Calu3 (cell line): Measurements from ENCODE around the gene LIF. TPM values are rescaled to one million over a fixed set of nuclear protein-coding genes. Genes with fewer than 3 reads are reported as not detected.

Experiments used
- BruUV-seq: library from RNA; stranded (reverse); fragments of 400-500 nt; replicated peaks from 2 replicates; lab custom pipeline; 2021; lab: Mats Ljungman, UMichigan
- CTCF ChIA-PET: fragments of 300-600 bp; sonication (Branson Sonifier 250); formaldehyde crosslinking; loops from one replicate; lab custom pipeline; 2022; ENCODE audit warnings: antibody characterized with exemption; lab: Charles Lee
- DNase-seq: peaks from one replicate; pipeline ENCODE4 v3.0.0; 2022
- H3K27ac Mint-ChIP-seq: one replicate; pipeline ENCODE4 v1.8.0; 2022; ENCODE audit warnings: mixed read lengths; ENCODE audit not compliant: unreplicated experiment
- H3K27me3 Mint-ChIP-seq: one replicate; pipeline ENCODE4 v1.8.0; 2022; ENCODE audit warnings: mixed read lengths; ENCODE audit not compliant: unreplicated experiment
- H3K36me3 Mint-ChIP-seq: one replicate; pipeline ENCODE4 v1.8.0; 2022; ENCODE audit warnings: mild to moderate bottlenecking, moderate library complexity, mixed read lengths; ENCODE audit not compliant: insufficient read depth, unreplicated experiment
- H3K4me1 Mint-ChIP-seq: one replicate; pipeline ENCODE4 v1.8.0; 2022; ENCODE audit warnings: mild to moderate bottlenecking, low read depth, mixed read lengths; ENCODE audit not compliant: unreplicated experiment
- H3K4me3 Mint-ChIP-seq: one replicate; pipeline ENCODE4 v1.8.0; 2022; ENCODE audit warnings: mild to moderate bottlenecking, low read depth, moderate library complexity, mixed read lengths; ENCODE audit not compliant: unreplicated experiment
- H3K9me3 Mint-ChIP-seq: one replicate; pipeline ENCODE4 v1.8.0; 2022; ENCODE audit warnings: low read depth, mixed read lengths; ENCODE audit not compliant: unreplicated experiment
- CTCF ChIP-seq: fragments of 200-600 bp; IDR thresholded peaks from one replicate; pipeline ENCODE4 v1.8.0; 2022; ENCODE audit warnings: antibody characterized with exemption; ENCODE audit not compliant: unreplicated experiment
- intact Hi-C: fragments of 100-400 bp; cut with micrococcal nuclease; formaldehyde crosslinking; loops from one replicate; pipeline ENCODE4 v1.10.0; 2022; ENCODE audit not compliant: unreplicated experiment
- total RNA-seq: library from RNA; stranded (reverse); gene quantifications from 2 replicates; pipeline ENCODE4 v1.2.3, GENCODE V29; 2022

LIF gene
- total RNA-seq, 1 experiment from 2014 or later, result 260 TPM

GRCh38 chr22:30275625-30276024, 29.1 kb upstream of the LIF start:
- Mint-ChIP-seq H3K27ac (no peak overlapping the region), H3K4me3 (no peak overlapping the region)
- CTCF ChIA-PET, result no interaction called here

GRCh38 chr22:30274437-30274812, 27.9 kb upstream of the LIF start:
- H3K36me3 Mint-ChIP-seq, result peaks cover 2% of the 10 kb centered on the region
- no peaks in the 10 kb centered on the region for H3K27me3 Mint-ChIP-seq
- no TSS peak for BruUV-seq
- TF ChIP-seq CTCF, result no peak
- no peak overlapping the region for H3K27ac Mint-ChIP-seq
- intact Hi-C loops, result loop anchor here (10.0 kb wide), 1 partner anchor 50 kb away; the partner anchor contains the start of gene TBC1D10A
- peaks cover 9% of the 10 kb centered on the region for H3K4me1 Mint-ChIP-seq
- DNase-seq, result no peak
- H3K4me3 Mint-ChIP-seq, result no peak overlapping the region
- H3K9me3 Mint-ChIP-seq, result no peaks in the 10 kb centered on the region
- CTCF ChIA-PET, result no interaction called here

More at GRCh38 chr22:30275625-30276024, 29.1 kb upstream of the LIF start:
- Mint-ChIP-seq H3K4me1 (peaks cover 9% of the 10 kb centered on the region), H3K27me3 (no peaks in the 10 kb centered on the region), H3K36me3 (peaks cover 5% of the 10 kb centered on the region), H3K9me3 (no peaks in the 10 kb centered on the region)
- intact Hi-C loops, result loop anchor here (10.0 kb wide), 1 partner anchor 49 kb away; the partner anchor contains the start of gene TBC1D10A
- TF ChIP-seq CTCF, result no peak
- no TSS peak for BruUV-seq
- no peak for DNase-seq

DNA sequence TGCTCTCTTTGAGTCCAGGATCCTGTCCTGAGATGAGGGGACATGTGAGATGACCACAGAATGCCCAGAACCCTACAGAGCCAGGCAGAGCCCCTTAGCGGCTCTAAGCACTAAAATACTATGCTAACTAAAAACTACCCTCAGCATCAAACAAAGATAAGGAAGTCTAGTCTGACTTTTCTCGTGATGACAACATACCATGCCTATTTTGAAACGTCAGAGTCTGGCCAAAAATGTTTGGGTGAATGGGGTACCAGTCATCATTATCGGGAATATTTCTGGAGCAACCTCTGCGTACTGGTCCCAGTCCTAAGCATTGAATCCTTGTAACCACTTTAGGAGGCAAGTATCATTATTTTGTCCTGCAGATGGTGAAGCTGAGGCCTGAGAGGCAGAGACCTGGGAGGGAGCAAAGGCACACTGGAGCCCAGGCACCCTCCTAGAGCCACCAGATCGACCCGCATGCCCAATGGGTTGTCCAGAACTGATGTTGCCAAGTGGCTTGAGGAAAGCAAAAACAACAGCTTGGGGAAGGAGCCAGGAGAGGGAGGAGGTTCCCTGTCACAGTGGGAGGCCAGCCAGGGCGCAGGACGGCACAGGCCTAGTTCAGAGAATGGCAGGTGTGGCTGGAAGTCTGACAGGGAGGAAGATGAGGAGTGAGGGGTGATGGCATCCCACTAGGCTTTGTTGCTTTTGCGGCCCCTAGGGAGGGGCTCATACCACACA, 27.3 kb upstream of the LIF start:
- no peaks in the 10 kb centered on the region for H3K9me3 Mint-ChIP-seq
- no TSS peak for BruUV-seq
- no peaks in the 10 kb centered on the region for H3K27me3 Mint-ChIP-seq
- peaks cover 9% of the 10 kb centered on the region for H3K4me1 Mint-ChIP-seq
- H3K4me3 Mint-ChIP-seq, result no peak overlapping the region
- CTCF ChIA-PET, result no interaction called here
- H3K27ac Mint-ChIP-seq, result no peak overlapping the region
- no peak for TF ChIP-seq CTCF
- H3K36me3 Mint-ChIP-seq, result no peaks in the 10 kb centered on the region
- DNase-seq, result no peak
- intact Hi-C loops, result loop anchor here (10.0 kb wide), 1 partner anchor 51 kb away; the partner anchor contains the start of gene TBC1D10A

- Mint-ChIP-seq H3K4me1 (peaks cover 6% of the 10 kb centered on the region), H3K27me3 (no peaks in the 10 kb centered on the region), H3K36me3 (no peaks in the 10 kb centered on the region), H3K4me3 (no peak overlapping the region), H3K9me3 (no peaks in the 10 kb centered on the region), H3K27ac (no peak overlapping the region)
- BruUV-seq, result no TSS peak
- no peak for TF ChIP-seq CTCF
- no peak for DNase-seq
- intact Hi-C loops, result loop anchor here (10.0 kb wide), 1 partner anchor 52 kb away; the partner anchor contains the start of gene TBC1D10A
- CTCF ChIA-PET, result interaction anchor here (0.7 kb wide), 1 partner anchor 10 kb away, joined by 4 read pairs; no protein-coding TSS in a partner anchor
Measured at GRCh38 chr22:30272781-30273601, 26.4 kb upstream of the LIF start.
